ENCODE results near the gene C11orf52.

C11orf52 gene

DNA sequence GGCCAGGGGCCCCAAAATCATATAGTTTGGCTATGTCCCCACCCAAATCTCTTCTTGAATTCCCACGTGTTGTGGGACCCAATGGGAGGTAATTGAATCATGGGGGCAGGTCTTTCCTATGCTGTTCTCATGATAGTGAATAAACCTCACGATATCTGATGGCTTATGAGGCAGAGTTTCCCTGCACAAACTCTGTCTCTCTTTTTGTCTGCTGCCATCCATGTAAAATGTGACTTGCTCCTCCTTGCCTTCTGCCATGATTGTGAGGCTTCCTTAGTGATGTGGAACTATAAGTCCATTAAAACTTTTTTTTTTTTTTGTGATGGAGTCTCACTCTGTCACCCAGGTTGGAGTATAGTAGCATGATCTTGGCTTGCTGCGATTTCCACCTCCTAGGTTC is 32.9 kb downstream of the C11orf52 start:
- no peak overlapping the region for H3K4me3 ChIP-seq (ENCODE audit: control insufficient read depth, low read depth, low read length)
- DNase-seq (ENCODE audit: low read depth) = no peak
- TF ChIP-seq, protein P1, sequence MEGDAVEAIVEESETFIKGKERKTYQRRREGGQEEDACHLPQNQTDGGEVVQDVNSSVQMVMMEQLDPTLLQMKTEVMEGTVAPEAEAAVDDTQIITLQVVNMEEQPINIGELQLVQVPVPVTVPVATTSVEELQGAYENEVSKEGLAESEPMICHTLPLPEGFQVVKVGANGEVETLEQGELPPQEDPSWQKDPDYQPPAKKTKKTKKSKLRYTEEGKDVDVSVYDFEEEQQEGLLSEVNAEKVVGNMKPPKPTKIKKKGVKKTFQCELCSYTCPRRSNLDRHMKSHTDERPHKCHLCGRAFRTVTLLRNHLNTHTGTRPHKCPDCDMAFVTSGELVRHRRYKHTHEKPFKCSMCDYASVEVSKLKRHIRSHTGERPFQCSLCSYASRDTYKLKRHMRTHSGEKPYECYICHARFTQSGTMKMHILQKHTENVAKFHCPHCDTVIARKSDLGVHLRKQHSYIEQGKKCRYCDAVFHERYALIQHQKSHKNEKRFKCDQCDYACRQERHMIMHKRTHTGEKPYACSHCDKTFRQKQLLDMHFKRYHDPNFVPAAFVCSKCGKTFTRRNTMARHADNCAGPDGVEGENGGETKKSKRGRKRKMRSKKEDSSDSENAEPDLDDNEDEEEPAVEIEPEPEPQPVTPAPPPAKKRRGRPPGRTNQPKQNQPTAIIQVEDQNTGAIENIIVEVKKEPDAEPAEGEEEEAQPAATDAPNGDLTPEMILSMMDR (IDR thresholded peaks at IDR 0.05; ENCODE audit: control insufficient read depth, insufficient read depth, low read depth, low read length, missing control alignments) = no peak

DNA sequence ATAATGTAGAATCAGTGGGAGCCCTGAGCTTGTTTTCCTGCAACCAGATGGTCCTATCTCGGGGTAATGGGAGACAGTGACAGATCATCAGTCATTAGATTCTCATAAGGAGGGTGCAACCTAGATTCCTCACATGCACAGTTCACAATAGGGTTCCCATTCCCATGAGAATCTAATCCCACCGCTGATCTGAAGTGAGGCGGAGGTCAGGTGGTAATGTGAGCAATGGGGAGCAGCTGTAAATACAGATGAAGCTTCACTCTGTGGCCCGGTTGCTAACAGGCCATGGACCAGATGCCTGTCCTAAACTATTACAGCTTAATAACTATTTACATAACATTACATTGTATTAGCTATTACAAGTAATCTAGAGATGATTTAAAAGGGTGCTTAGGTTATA is 35.4 kb downstream of the C11orf52 start:
- no peak overlapping the region for H3K4me3 ChIP-seq (ENCODE audit: control insufficient read depth, low read depth, low read length)
- DNase-seq (ENCODE audit: low read depth) = no peak
- TF ChIP-seq, protein P1 (IDR thresholded peaks at IDR 0.05; ENCODE audit: control insufficient read depth, insufficient read depth, low read depth, low read length, missing control alignments) = no peak

DNA sequence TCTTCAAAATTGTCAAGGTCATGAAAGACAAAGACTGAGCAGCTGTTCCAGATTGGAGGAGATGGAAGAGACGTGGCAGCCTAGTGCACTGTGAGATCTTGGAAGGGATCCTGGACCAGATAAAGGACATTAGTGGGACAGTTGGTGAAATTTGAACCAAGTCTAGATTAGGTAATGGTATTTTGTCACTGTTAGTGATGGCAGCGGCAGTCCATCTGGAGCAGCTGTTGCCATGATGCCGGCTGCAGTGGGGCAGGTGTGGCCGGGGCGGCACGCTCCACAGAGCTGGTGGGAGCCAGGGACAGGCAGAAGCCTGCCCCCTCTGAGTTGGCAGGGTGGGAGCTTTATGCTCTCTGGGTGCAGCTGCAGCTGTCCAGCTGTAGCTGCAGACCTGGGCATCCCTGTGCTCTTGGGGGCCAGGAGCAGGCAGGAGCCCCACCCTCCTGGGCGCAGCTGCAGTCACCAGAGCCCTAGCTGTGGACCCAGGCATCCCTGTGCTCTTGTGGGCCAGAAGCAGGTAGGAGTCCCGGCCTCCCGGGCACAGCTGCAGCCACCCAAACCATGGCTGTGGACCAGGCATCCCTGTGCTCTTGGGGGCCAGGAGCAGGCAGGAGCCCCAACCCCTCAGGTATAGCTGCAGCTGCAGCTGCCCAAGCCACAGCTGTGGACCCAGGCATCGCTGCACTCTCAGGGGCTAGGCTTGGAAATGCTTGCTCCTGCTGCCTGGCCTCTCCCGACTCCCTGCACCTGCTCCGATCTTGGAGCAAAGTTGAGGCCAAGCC is 39.1 kb downstream of the C11orf52 start:
- TF ChIP-seq, protein P1 (IDR thresholded peaks at IDR 0.05; ENCODE audit: control insufficient read depth, insufficient read depth, low read depth, low read length, missing control alignments) = no peak
- no peak for DNase-seq (ENCODE audit: low read depth)
- H3K4me3 ChIP-seq (ENCODE audit: control insufficient read depth, low read depth, low read length) = no peak overlapping the region

DNA sequence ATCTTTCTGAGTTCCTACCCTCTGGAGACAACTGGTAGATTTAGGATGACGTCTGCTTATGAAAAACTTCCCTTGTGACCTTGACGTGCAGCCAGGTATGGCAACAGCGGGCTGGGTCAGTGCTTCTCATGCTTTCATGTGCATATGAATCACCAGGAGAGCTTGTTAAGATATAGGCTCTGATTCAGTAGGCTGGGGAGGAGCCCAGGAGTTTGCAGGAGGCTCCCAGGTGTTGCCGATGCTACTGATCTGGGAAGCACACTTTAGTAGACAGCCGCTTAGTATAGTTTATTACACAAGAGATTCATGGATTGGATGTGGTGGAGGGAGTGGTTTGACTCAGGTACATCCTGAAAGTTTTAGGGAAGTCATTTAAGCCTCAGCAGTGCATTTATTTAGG is 42.2 kb downstream of the C11orf52 start:
- no peak overlapping the region for H3K4me3 ChIP-seq (ENCODE audit: control insufficient read depth, low read depth, low read length)
- DNase-seq (ENCODE audit: low read depth) = no peak
- TF ChIP-seq, protein P1 (IDR thresholded peaks at IDR 0.05; ENCODE audit: control insufficient read depth, insufficient read depth, low read depth, low read length, missing control alignments) = no peak

DNA sequence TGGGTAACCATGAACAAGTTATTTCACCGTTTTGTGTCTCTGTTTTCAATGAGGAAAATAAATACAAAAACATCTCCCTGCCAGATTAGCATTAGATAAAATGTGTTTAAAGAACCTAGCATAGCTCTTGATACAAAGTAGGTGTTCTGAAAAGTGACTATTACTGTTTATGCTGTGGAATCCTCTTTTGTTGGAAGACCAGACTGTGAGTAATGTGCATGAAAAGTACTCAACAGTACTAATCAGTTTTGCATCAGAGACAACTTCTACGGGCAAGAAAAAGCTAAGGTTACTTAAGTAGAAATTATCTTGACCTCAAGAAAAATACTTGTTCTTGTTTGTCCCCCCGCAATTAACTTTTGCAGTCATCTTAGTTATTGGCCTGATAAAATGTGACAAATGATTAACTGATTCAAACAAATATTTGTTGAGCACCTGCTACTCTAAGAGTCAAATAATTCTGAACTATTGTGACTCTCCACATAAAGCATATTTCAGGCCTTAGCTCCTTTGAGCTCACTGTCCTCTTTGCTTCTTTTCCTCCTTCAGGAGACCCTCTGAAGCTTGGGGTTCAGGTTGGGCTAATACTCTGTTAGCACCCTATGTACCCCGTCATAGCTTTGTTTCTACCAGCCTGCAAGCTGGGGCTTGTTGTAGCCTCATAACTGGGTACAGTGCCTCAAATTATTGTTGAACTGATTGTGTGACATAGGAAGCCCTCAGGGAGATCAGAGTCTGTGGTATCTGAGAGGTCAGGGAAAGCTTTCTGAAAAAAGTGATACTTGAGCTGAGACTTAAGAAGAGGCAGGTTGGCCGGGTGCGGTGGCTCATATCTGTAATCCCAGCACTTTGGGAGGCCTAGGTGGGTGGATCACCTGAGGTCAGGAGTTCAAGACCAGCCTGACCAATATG is 42.9 kb downstream of the C11orf52 start:
- TF ChIP-seq, protein P1 (IDR thresholded peaks at IDR 0.05; ENCODE audit: control insufficient read depth, insufficient read depth, low read depth, low read length, missing control alignments) = no peak
- no peak overlapping the region for H3K4me3 ChIP-seq (ENCODE audit: control insufficient read depth, low read depth, low read length)
- DNase-seq (ENCODE audit: low read depth) = no peak

DNA sequence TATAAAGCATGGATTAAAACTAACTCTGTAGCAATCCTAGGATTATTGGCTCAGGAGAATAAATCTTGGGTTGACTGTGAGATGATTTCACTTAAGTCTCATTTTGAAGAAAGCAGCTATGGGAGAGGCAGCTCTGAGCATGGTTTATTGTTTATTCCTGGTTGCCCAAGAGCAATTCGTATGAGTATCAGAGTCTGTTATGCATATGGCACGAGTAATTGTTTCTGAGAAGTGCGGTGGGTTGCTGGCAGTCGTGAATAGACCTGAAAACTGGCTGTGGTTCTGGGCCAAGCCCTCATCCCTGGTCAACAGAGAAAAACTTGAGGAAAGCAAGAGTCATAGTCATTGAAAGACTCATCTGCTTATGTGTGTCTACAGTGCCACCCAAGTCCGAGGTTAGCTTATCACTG is 45.2 kb downstream of the C11orf52 start:
- H3K4me3 ChIP-seq (ENCODE audit: control insufficient read depth, low read depth, low read length) = no peak overlapping the region
- TF ChIP-seq, protein P1 (IDR thresholded peaks at IDR 0.05; ENCODE audit: control insufficient read depth, insufficient read depth, low read depth, low read length, missing control alignments) = no peak
- DNase-seq (ENCODE audit: low read depth) = no peak
